WTC11 (cell line): Measurements from ENCODE around the gene CDNF. TPM values are rescaled to one million over a fixed set of nuclear protein-coding genes. Genes with fewer than 3 reads are reported as not detected.

Experiments used
- ATAC-seq: fragments of 200-7000 bp; cut with Tn5 transposase; 2 replicates; pipeline ENCODE4 v1.10.0; 2021; ENCODE audit warnings: mild to moderate bottlenecking, moderate library complexity
- CTCF ChIA-PET: fragments of 300-600 bp; sonication (Branson Sonifier 250); formaldehyde crosslinking; loops from one replicate; lab custom pipeline; 2021; ENCODE audit warnings: antibody characterized with exemption; lab: Charles Lee
- POLR2A ChIA-PET: fragments of 350-600 bp; sonication (Branson Sonifier 250); formaldehyde crosslinking; loops from one replicate; lab custom pipeline; 2021; ENCODE audit warnings: antibody characterized with exemption; lab: Charles Lee
- DNase-seq: peaks from one replicate; pipeline ENCODE4 v3.0.0; 2021; ENCODE audit warnings: low spot score
- H3K27ac Mint-ChIP-seq: 2 replicates; pipeline ENCODE4 v1.8.0; 2021; ENCODE audit warnings: mixed read lengths
- H3K27me3 Mint-ChIP-seq: 2 replicates; pipeline ENCODE4 v1.8.0; 2021; ENCODE audit warnings: low read depth, mild to moderate bottlenecking, moderate library complexity, mixed read lengths
- H3K36me3 Mint-ChIP-seq: 2 replicates; pipeline ENCODE4 v1.8.0; 2021; ENCODE audit warnings: mixed read lengths
- H3K4me1 Mint-ChIP-seq: 2 replicates; pipeline ENCODE4 v1.8.0; 2022; ENCODE audit warnings: mixed read lengths
- H3K4me3 Mint-ChIP-seq: 2 replicates; pipeline ENCODE4 v1.8.0; 2021; ENCODE audit warnings: mild to moderate bottlenecking, moderate library complexity, mixed read lengths
- H3K9me3 Mint-ChIP-seq: 2 replicates; pipeline ENCODE4 v1.8.0; 2021; ENCODE audit warnings: mixed read lengths
- E2F5 ChIP-seq: sonication (generic); formaldehyde crosslinking; IDR thresholded peaks from 2 replicates; pipeline ENCODE4 v1.8.1; 2022; ENCODE audit warnings: mild to moderate bottlenecking, moderate library complexity, missing genetic modification reagents
- ESRRA ChIP-seq: sonication (generic); formaldehyde crosslinking; IDR thresholded peaks from 2 replicates; pipeline ENCODE4 v1.8.1; 2022; ENCODE audit warnings: mild to moderate bottlenecking, missing genetic modification reagents, borderline replicate concordance
- IRF2 ChIP-seq: sonication (generic); formaldehyde crosslinking; IDR thresholded peaks from 2 replicates; pipeline ENCODE4 v1.8.0; 2022; ENCODE audit warnings: low read depth, missing genetic modification reagents, borderline replicate concordance
- JAZF1 ChIP-seq: fragments of 250-450 bp; sonication (Bioruptor Pico); IDR thresholded peaks from 2 replicates; pipeline ENCODE4 v1.9.0; 2021; ENCODE audit warnings: moderate library complexity, mild to moderate bottlenecking, inconsistent platforms
- MYBL2 ChIP-seq: sonication (generic); formaldehyde crosslinking; IDR thresholded peaks from 2 replicates; pipeline ENCODE4 v1.8.1; 2023; ENCODE audit warnings: mild to moderate bottlenecking, moderate library complexity, missing genetic modification reagents
- PRDM15 ChIP-seq: sonication (generic); formaldehyde crosslinking; IDR thresholded peaks from 2 replicates; pipeline ENCODE4 v1.8.0; 2022; ENCODE audit warnings: missing genetic modification reagents
- RORB ChIP-seq: fragments of 250-450 bp; sonication (Bioruptor Pico); IDR thresholded peaks from 2 replicates; pipeline ENCODE4 v1.9.0; 2021; ENCODE audit warnings: mild to moderate bottlenecking
- SMAD4 ChIP-seq: sonication (generic); formaldehyde crosslinking; IDR thresholded peaks from 2 replicates; pipeline ENCODE4 v1.8.0; 2022; ENCODE audit warnings: mild to moderate bottlenecking, missing genetic modification reagents
- TEAD1 ChIP-seq: sonication (generic); formaldehyde crosslinking; IDR thresholded peaks from 2 replicates; pipeline ENCODE4 v1.8.0; 2022; ENCODE audit warnings: mild to moderate bottlenecking, missing genetic modification reagents
- TP53 ChIP-seq: sonication (generic); formaldehyde crosslinking; IDR thresholded peaks from 2 replicates; pipeline ENCODE4 v1.8.1; 2023; ENCODE audit warnings: mild to moderate bottlenecking, missing genetic modification reagents
- USF1 ChIP-seq: sonication (generic); formaldehyde crosslinking; IDR thresholded peaks from 2 replicates; pipeline ENCODE4 v1.8.0; 2022; ENCODE audit warnings: mild to moderate bottlenecking, missing genetic modification reagents
- ZMAT4 ChIP-seq: fragments of 250-450 bp; sonication (Bioruptor Pico); IDR thresholded peaks from 2 replicates; pipeline ENCODE4 v1.9.0; 2021; ENCODE audit warnings: mild to moderate bottlenecking
- ZNF263 ChIP-seq: sonication (generic); formaldehyde crosslinking; IDR thresholded peaks from 2 replicates; pipeline ENCODE4 v1.8.1; 2022; ENCODE audit warnings: low read depth, mild to moderate bottlenecking, moderate library complexity, missing genetic modification reagents
- ZNF423 ChIP-seq: fragments of 250-450 bp; sonication (Bioruptor Pico); IDR thresholded peaks from 2 replicates; pipeline ENCODE4 v2.1.2; 2022; ENCODE audit warnings: mild to moderate bottlenecking, moderate library complexity
- ZSCAN18 ChIP-seq: fragments of 250-450 bp; sonication (Bioruptor Pico); IDR thresholded peaks from 2 replicates; pipeline ENCODE4 v2.1.2; 2022; ENCODE audit warnings: mild to moderate bottlenecking, moderate library complexity
- total RNA-seq: library from RNA; stranded (reverse); gene quantifications from 3 replicates; pipeline ENCODE4 v1.2.3, GENCODE V29; 2021
- TF ChIP-seq, protein P1 (sequence below): sonication (generic); formaldehyde crosslinking; IDR thresholded peaks from 2 replicates; pipeline ENCODE4 v1.8.1; 2022; ENCODE audit warnings: low read depth, missing genetic modification reagents, borderline replicate concordance
- TF ChIP-seq, protein P2 (sequence below): fragments of 250-450 bp; sonication (Bioruptor Pico); conservative IDR thresholded peaks from 2 replicates; pipeline ENCODE4 v1.9.0; 2021; ENCODE audit warnings: mild to moderate bottlenecking
- TF ChIP-seq, protein P3 (sequence below): sonication (generic); formaldehyde crosslinking; IDR thresholded peaks from 2 replicates; pipeline ENCODE4 v1.8.0; 2023; ENCODE audit warnings: mild to moderate bottlenecking, missing genetic modification reagents
- TF ChIP-seq, protein P4 (sequence below): sonication (generic); formaldehyde crosslinking; IDR thresholded peaks from 2 replicates; pipeline ENCODE4 v1.8.1; 2022; ENCODE audit warnings: missing genetic modification reagents, borderline replicate concordance

The CDNF gene
- total RNA-seq, 1 experiment from 2014 or later = 1.4 TPM

DNA sequence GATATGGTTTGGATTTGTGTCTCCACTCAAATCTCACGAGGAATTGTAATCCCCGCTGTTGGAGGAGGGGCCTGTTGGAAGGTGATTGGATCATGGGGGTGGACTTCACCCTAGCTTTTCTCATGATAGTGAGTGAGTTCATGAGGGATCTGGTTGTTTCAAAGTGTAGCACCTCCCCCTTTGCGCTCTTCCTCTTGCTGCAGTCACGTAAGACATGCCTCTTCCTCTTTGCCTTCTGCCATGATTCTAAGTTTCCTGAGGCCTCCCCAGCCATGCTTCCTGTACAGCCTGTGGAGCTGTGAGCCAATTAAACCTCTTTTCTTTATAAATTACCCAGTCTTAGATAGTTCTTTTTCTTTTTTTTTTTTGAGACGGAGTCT, 17.1 kb downstream of the CDNF start (continued):
- TF ChIP-seq, protein P1, sequence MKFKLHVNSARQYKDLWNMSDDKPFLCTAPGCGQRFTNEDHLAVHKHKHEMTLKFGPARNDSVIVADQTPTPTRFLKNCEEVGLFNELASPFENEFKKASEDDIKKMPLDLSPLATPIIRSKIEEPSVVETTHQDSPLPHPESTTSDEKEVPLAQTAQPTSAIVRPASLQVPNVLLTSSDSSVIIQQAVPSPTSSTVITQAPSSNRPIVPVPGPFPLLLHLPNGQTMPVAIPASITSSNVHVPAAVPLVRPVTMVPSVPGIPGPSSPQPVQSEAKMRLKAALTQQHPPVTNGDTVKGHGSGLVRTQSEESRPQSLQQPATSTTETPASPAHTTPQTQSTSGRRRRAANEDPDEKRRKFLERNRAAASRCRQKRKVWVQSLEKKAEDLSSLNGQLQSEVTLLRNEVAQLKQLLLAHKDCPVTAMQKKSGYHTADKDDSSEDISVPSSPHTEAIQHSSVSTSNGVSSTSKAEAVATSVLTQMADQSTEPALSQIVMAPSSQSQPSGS = no peak
- no peak for TF ChIP-seq ZNF423 (CRISPR knock-in tag)
- no peak for TF ChIP-seq USF1 (CRISPR knock-in tag)
- TF ChIP-seq, all 79 proteins: peak for 0

- Mint-ChIP-seq H3K9me3 (peaks cover 3% of the 10 kb centered on the region; the same call in 1 of the 2 replicates), H3K36me3 (no peaks in the 10 kb centered on the region), H3K27me3 (0 out of 2 replicates have a peak, but pooled peaks cover under 1% of the 10 kb centered on the region), H3K4me1 (peaks cover 21% of the 10 kb centered on the region), H3K27ac (no peak overlapping the region), H3K4me3 (no peak overlapping the region)
- DNase-seq (no peak), ATAC-seq (no peak)
- ChIA-PET POLR2A (no interaction called here), CTCF (interaction anchor here (1.2 to 1.3 kb wide), 2 partner anchors 9 to 2000 kb away, joined by 3 read pairs; no protein-coding TSS in a partner anchor)
- TF ChIP-seq, protein P2, sequence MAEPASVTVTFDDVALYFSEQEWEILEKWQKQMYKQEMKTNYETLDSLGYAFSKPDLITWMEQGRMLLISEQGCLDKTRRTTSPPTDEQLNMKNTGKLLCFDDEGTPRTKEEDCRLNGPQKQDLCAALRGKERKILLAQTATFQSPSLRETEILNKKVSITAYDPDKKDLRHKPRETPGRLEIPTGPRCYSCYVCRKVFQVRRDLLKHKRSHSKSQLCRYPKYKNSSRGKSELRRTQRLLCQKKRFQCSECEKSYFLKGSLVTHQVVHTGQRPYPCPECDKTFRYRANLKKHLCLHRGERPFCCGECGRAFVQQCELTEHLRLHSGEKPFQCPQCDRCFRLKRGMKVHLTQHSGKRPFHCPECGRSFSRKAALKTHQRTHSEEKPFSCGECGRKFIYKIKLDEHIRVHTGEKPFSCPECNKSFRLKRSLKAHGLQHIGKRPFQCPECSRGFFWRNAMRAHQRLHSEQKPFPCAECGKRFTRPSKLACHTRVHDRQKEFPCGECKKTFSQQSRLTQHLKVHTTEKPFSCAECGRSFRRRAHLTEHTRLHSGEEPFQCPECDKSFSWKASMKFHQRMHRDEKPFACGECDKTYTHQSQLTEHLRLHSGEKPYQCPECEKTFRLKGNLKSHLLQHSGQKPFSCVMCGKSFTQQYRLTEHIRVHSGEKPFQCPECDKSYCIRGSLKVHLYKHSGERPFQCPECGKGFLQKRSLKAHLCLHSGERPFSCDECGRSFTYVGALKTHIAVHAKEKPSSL (CRISPR knock-in tag) = no peak
- TF ChIP-seq JAZF1 (CRISPR knock-in tag) (no peak), ESRRA (CRISPR knock-in tag) (no peak), ZMAT4 (CRISPR knock-in tag) (no peak), MYBL2 (no peak), SMAD4 (CRISPR knock-in tag) (no peak), ZSCAN18 (CRISPR knock-in tag) (no peak), RORB (CRISPR knock-in tag) (no peak), ZNF263 (CRISPR knock-in tag) (no peak), TEAD1 (CRISPR knock-in tag) (no peak), IRF2 (CRISPR knock-in tag) (no peak), PRDM15 (no peak), TP53 (CRISPR knock-in tag) (no peak), E2F5 (CRISPR knock-in tag) (no peak)
- TF ChIP-seq, protein P3, sequence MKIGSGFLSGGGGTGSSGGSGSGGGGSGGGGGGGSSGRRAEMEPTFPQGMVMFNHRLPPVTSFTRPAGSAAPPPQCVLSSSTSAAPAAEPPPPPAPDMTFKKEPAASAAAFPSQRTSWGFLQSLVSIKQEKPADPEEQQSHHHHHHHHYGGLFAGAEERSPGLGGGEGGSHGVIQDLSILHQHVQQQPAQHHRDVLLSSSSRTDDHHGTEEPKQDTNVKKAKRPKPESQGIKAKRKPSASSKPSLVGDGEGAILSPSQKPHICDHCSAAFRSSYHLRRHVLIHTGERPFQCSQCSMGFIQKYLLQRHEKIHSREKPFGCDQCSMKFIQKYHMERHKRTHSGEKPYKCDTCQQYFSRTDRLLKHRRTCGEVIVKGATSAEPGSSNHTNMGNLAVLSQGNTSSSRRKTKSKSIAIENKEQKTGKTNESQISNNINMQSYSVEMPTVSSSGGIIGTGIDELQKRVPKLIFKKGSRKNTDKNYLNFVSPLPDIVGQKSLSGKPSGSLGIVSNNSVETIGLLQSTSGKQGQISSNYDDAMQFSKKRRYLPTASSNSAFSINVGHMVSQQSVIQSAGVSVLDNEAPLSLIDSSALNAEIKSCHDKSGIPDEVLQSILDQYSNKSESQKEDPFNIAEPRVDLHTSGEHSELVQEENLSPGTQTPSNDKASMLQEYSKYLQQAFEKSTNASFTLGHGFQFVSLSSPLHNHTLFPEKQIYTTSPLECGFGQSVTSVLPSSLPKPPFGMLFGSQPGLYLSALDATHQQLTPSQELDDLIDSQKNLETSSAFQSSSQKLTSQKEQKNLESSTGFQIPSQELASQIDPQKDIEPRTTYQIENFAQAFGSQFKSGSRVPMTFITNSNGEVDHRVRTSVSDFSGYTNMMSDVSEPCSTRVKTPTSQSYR (CRISPR knock-in tag) = no peak
- TF ChIP-seq, protein P4, sequence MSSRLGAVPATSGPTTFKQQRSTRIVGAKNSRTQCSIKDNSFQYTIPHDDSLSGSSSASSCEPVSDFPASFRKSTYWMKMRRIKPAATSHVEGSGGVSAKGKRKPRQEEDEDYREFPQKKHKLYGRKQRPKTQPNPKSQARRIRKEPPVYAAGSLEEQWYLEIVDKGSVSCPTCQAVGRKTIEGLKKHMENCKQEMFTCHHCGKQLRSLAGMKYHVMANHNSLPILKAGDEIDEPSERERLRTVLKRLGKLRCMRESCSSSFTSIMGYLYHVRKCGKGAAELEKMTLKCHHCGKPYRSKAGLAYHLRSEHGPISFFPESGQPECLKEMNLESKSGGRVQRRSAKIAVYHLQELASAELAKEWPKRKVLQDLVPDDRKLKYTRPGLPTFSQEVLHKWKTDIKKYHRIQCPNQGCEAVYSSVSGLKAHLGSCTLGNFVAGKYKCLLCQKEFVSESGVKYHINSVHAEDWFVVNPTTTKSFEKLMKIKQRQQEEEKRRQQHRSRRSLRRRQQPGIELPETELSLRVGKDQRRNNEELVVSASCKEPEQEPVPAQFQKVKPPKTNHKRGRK (CRISPR knock-in tag) = no peak
Measured at GRCh38 chr10:14820010-14820774, 17.6 kb downstream of the CDNF start.
